HepG2 (cell line): ENCODE results near the gene CTF1. TPM values are rescaled to one million over a fixed set of nuclear protein-coding genes. Genes with fewer than 3 reads are reported as not detected.

ENCODE experiments used
- CCAR2 ChIP-seq: fragments of 200-400 bp; formaldehyde crosslinking; optimal IDR thresholded peaks from 2 replicates; pipeline ENCODE3; 2018; ENCODE audit warnings: low read depth, mild to moderate bottlenecking, low read length, moderate library complexity
- KDM4B ChIP-seq: sonication (generic); formaldehyde crosslinking; IDR thresholded peaks from 2 replicates; pipeline ENCODE4 v1.4.0; 2020; ENCODE audit warnings: missing genetic modification reagents
- MLXIP ChIP-seq: sonication (generic); formaldehyde crosslinking; IDR thresholded peaks from 2 replicates; pipeline ENCODE4 v1.9.0; 2021; ENCODE audit warnings: missing genetic modification reagents, borderline replicate concordance
- NONO ChIP-seq, 2 experiments: fragments of 450-650 bp in 1 of 2; sonication (generic) in 1 of 2; formaldehyde crosslinking in 1 of 2; IDR thresholded peaks in 1 of 2; conservative IDR thresholded peaks in 1 of 2; 2 replicates each; pipeline versions ENCODE4 v1.6.1 to v1.8.0; 2017 to 2022; ENCODE audit warnings: mild to moderate bottlenecking in 1 of 2, missing genetic modification reagents in 1 of 2, moderate library complexity in 1 of 2
- TBP ChIP-seq: sonication (generic); formaldehyde crosslinking; IDR thresholded peaks from 2 replicates; pipeline ENCODE4 v1.5.0; 2020; ENCODE audit warnings: missing genetic modification reagents
- TOE1 ChIP-seq: sonication (generic); formaldehyde crosslinking; IDR thresholded peaks from 2 replicates; pipeline ENCODE4 v1.4.0; 2020; ENCODE audit warnings: mild to moderate bottlenecking, missing genetic modification reagents
- ZBTB40 ChIP-seq, 2 experiments: fragments of 450-650 bp in 1 of 2; sonication (generic) in 1 of 2; formaldehyde crosslinking in 1 of 2; IDR thresholded peaks; 2 replicates each; pipeline versions ENCODE4 v1.6.1 to v1.8.0; 2016 to 2022; ENCODE audit warnings: antibody characterized with exemption in 1 of 2, mild to moderate bottlenecking in 1 of 2, missing genetic modification reagents in 1 of 2
- ZNF331 ChIP-seq: sonication (generic); formaldehyde crosslinking; IDR thresholded peaks from 2 replicates; pipeline ENCODE4 v1.4.0; 2020; ENCODE audit warnings: missing genetic modification reagents
- ZNF44 ChIP-seq: sonication (generic); formaldehyde crosslinking; IDR thresholded peaks from 2 replicates; pipeline ENCODE4 v1.5.1; 2020; ENCODE audit warnings: mild to moderate bottlenecking, missing genetic modification reagents
- ZNF83 ChIP-seq: sonication (generic); formaldehyde crosslinking; IDR thresholded peaks from 2 replicates; pipeline ENCODE4 v1.4.0; 2020; ENCODE audit warnings: missing genetic modification reagents, mild to moderate bottlenecking, borderline replicate concordance
- ZNF891 ChIP-seq: sonication (generic); formaldehyde crosslinking; IDR thresholded peaks from 2 replicates; pipeline ENCODE4 v1.5.0; 2020; ENCODE audit warnings: mild to moderate bottlenecking, missing genetic modification reagents
- polyA plus RNA-seq, 8 experiments: library from polyadenylated mRNA; depleted of rRNA in 3 of 8; stranded (reverse) in 7 of 8; unstranded in 1 of 8; fragments of >200 nt; fragmentation: Illumina TruSeq in 4 of 8; extraction: Trizol in 4 of 8; gene quantifications; 2 replicates each; pipeline versions ENCODE4 v1.2.1 to v1.2.3, GENCODE V29; 2011 to 2016; ENCODE audit warnings: low read depth in 4 of 8, missing spikeins in 1 of 8, mixed read lengths in 1 of 8; ENCODE audit not compliant: insufficient read depth in 1 of 8
- total RNA-seq, 5 experiments: library from RNA; depleted of rRNA; stranded (reverse); fragments of >200 nt; fragmentation: Illumina TruSeq; extraction: Trizol; gene quantifications; 2 replicates each; pipeline ENCODE4 v1.2.3, GENCODE V29; 2016; ENCODE audit warnings: low read depth in 1 of 5
- TF ChIP-seq, protein P1 (sequence below): IDR thresholded peaks from 2 replicates; pipeline ENCODE4 v1.6.1; 2012; ENCODE audit warnings: low read length, improper control_type of control experiment

The CTF1 gene
- total and polyA plus RNA-seq, 2 of the 13 experiments (the other 11 are each of a cell fraction or from before 2014, with no cell fraction given) = 0.13 to 1.8 TPM

DNA sequence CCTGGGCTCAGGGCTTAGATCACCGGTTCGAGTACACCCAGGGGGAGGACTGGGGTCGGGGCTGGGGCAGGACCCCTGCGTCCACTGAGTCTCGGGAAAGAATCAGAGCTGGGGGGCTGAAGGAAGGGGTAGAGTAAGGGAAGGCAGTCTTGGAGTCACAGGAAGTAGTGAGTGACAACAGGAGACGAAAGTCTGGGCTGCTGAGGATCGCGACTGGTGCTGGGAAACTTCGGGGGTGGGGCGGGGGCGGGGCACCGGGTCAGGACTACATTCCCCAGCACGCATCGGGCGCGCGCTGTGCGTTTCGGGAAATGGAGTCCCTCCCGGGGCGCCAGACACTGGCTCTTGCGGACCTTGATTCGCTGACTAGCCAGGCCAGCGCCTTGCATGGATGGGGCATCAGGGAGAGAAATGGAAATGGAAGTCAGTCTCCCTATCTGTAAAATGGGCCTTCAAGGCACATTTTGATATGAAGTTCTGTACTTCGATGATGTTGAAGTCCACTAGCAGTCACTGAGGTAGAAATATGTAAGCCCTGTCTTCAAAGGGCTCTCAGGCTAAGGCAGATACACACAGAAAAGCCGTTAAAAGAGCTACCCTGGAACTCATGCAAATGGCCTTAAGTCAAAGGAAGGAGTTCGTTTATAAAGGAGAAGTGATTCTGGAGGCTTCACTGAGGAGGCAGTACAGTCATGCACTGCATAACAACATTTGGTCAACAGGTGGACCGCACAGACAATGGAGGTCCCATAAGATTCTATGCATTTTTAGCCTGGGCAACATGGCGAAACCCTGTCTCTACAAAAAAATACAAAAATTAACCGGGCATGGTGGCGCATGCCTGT, 697 bp downstream of the CTF1 start (continued):
- TF ChIP-seq ZBTB40 (IDR thresholded peaks at IDR 0.05) = no peak
- no peak for TF ChIP-seq ZBTB40 (CRISPR knock-in tag; IDR thresholded peaks at IDR 0.05)
- no peak for TF ChIP-seq NONO (IDR thresholded peaks at IDR 0.05)
- no peak; the same call in 1 of the 2 replicates for TF ChIP-seq NONO (CRISPR knock-in tag; conservative IDR thresholded peaks at IDR 0.05)
- no peak for TF ChIP-seq TOE1 (CRISPR knock-in tag)
- no peak for TF ChIP-seq CCAR2
- TF ChIP-seq ZNF83 (CRISPR knock-in tag) = no peak
- no peak for TF ChIP-seq MLXIP (CRISPR knock-in tag)
- TF ChIP-seq ZNF331 (CRISPR knock-in tag) = no peak
- no peak for TF ChIP-seq KDM4B (CRISPR knock-in tag)
- TF ChIP-seq ZNF891 (CRISPR knock-in tag) = peak; percentile 12; the same call in 1 of the 2 replicates
- TF ChIP-seq ZNF44 (CRISPR knock-in tag) = no peak
- TF ChIP-seq, protein P1, sequence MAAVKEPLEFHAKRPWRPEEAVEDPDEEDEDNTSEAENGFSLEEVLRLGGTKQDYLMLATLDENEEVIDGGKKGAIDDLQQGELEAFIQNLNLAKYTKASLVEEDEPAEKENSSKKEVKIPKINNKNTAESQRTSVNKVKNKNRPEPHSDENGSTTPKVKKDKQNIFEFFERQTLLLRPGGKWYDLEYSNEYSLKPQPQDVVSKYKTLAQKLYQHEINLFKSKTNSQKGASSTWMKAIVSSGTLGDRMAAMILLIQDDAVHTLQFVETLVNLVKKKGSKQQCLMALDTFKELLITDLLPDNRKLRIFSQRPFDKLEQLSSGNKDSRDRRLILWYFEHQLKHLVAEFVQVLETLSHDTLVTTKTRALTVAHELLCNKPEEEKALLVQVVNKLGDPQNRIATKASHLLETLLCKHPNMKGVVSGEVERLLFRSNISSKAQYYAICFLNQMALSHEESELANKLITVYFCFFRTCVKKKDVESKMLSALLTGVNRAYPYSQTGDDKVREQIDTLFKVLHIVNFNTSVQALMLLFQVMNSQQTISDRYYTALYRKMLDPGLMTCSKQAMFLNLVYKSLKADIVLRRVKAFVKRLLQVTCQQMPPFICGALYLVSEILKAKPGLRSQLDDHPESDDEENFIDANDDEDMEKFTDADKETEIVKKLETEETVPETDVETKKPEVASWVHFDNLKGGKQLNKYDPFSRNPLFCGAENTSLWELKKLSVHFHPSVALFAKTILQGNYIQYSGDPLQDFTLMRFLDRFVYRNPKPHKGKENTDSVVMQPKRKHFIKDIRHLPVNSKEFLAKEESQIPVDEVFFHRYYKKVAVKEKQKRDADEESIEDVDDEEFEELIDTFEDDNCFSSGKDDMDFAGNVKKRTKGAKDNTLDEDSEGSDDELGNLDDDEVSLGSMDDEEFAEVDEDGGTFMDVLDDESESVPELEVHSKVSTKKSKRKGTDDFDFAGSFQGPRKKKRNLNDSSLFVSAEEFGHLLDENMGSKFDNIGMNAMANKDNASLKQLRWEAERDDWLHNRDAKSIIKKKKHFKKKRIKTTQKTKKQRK = no peak
- TF ChIP-seq TBP (CRISPR knock-in tag) = 0 out of 2 replicates have a peak, but pooled peaks have one; percentile 37
